NB4 (cell line): Measurements from ENCODE around the gene MMS19.

Experiments
- DNase-seq: peaks from one replicate; pipeline ENCODE4 v3.0.0; 2010; ENCODE audit warnings: low read depth
- H3K4me3 ChIP-seq: one replicate; pipeline ENCODE4 v1.5.1; 2011; ENCODE audit warnings: mild to moderate bottlenecking, low read depth, low read length, moderate library complexity
- MYC ChIP-seq: IDR thresholded peaks from 2 replicates; pipeline ENCODE4 v1.6.1; 2011; ENCODE audit warnings: low read depth, low read length
- POLR2A ChIP-seq: IDR thresholded peaks from 2 replicates; pipeline ENCODE4 v1.6.1; 2011; ENCODE audit warnings: mild to moderate bottlenecking; ENCODE audit not compliant: insufficient read length; ENCODE audit errors: extremely low read depth
- TF ChIP-seq, protein P1 (sequence below): IDR thresholded peaks from one replicate; pipeline ENCODE4 v1.5.1; 2012; ENCODE audit warnings: low read depth, low read length
- TF ChIP-seq, protein P2 (sequence below): IDR thresholded peaks from 2 replicates; pipeline ENCODE4 v1.6.1; 2011; ENCODE audit warnings: low read depth, low read length

The MMS19 gene

DNA sequence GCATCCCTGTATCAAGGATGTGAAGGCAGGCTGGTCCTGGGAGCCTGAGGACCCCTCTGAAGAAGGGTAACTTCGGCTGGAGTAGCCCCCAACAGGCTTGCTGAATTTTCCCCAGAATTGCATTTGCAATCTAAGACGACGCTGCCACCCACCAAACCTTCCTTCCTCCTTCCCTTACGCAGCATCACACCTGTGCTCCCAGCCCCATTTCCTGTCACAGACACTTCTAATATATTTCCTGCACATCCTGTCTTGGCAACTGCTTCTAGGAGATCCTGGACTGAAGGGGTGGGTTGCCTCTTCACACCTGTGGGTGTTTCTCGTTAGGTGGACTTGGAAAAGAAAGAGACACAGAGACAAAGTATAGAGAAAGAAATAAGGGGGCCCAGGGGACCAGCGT is 81.7 kb downstream of the MMS19 start:
- no peak overlapping the region for H3K4me3 ChIP-seq
- TF ChIP-seq MYC = no peak
- TF ChIP-seq, protein P1, sequence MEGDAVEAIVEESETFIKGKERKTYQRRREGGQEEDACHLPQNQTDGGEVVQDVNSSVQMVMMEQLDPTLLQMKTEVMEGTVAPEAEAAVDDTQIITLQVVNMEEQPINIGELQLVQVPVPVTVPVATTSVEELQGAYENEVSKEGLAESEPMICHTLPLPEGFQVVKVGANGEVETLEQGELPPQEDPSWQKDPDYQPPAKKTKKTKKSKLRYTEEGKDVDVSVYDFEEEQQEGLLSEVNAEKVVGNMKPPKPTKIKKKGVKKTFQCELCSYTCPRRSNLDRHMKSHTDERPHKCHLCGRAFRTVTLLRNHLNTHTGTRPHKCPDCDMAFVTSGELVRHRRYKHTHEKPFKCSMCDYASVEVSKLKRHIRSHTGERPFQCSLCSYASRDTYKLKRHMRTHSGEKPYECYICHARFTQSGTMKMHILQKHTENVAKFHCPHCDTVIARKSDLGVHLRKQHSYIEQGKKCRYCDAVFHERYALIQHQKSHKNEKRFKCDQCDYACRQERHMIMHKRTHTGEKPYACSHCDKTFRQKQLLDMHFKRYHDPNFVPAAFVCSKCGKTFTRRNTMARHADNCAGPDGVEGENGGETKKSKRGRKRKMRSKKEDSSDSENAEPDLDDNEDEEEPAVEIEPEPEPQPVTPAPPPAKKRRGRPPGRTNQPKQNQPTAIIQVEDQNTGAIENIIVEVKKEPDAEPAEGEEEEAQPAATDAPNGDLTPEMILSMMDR = no peak
- TF ChIP-seq, protein P2, sequence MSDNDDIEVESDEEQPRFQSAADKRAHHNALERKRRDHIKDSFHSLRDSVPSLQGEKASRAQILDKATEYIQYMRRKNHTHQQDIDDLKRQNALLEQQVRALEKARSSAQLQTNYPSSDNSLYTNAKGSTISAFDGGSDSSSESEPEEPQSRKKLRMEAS = no peak
- no peak for TF ChIP-seq POLR2A

DNA sequence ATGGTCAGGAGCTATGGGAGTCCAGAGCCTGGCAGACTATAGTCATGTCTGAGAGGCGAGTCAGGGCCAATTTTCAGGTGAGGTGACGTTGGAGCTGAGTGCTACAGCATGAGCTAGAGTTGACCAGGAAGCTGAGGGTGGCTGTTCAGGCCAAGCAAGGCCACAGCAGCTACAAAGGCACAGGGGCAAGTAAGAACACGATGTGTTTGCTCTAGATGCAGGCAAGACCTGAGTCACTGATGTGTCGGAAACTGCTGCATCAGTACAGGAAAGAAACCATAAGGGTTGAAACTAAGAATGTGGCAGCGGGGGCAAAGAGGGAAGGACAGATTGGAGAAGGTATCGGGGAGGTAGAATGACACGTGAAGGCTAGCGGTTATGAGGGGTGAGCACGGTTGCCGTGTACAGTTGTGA is 85.3 kb downstream of the MMS19 start:
- H3K4me3 ChIP-seq = no peak overlapping the region
- TF ChIP-seq, protein P2 = no peak
- TF ChIP-seq MYC = no peak
- no peak for TF ChIP-seq POLR2A
- TF ChIP-seq, protein P1 = no peak
- DNase-seq = no peak

More for the DNA sequence above, 81.7 kb downstream of the MMS19 start:
- DNase-seq = no peak

DNA sequence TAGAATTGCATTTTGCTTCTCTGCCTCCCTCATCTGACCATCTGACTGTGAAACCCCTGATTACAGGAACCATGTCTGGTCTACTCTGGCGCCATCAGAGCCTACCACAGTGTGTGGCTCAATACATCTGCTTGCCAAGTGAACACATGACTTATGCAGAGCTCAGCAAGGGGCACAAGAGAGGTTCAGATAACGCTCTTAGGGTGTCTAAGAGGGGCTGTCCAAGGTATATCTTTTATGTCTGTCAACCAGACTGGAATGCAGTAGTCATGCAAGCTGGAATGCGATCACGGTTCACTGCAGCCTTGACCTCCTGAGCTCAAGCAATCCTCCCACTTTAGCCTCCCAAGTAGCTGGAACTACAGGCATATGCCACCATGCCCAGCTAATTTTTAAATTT is 86.8 kb downstream of the MMS19 start:
- no peak overlapping the region for H3K4me3 ChIP-seq
- TF ChIP-seq, protein P2 = peak; percentile 26; the same call in 1 of the 2 replicates
- TF ChIP-seq, protein P1 = no peak
- peak; percentile 60 for DNase-seq

DNA sequence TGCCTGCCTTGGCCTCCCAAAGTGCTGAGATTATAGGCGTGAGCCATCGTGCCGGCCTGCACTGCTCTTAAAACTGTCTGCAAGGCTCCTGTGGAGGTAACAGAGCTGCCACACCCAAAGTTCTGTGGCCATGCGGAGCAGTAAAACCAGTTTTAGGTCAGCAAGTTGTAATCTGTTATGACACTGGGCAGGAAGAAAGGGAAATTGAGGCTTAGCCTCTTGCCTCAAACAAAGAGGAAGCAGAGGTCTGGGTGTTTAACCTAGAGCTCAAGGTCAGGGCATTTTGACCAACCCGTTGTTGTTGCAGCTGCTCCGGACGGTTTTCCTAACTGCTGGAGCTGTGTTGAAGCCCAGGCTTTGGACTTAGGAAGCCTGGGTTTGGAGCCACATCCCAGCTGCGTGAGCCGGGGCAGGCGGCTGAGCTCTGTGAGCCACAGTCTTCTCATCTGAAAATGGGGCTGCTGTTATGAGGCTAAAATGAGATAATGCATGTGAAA is 89.7 kb downstream of the MMS19 start:
- DNase-seq = peak; percentile 90
- TF ChIP-seq, protein P2 = peak; percentile 78
- TF ChIP-seq POLR2A = no peak
- peak; percentile 79 for TF ChIP-seq MYC
- no peak overlapping the region for H3K4me3 ChIP-seq
